Endothelial cell (in vitro differentiated cells): ENCODE measurements around the gene SUCLG1. TPM values are rescaled to one million over a fixed set of nuclear protein-coding genes. Genes with fewer than 3 reads are reported as not detected.
"Not testable (repeated sequence)": the region's sequence is repeated elsewhere in the genome, so short reads cannot be mapped to it uniquely, and the experiment has no call there.

ENCODE experiments used
- DNase-seq: peaks from one replicate; pipeline ENCODE4 v3.0.0; 2021; ENCODE audit warnings: low spot score
- H3K27ac Mint-ChIP-seq: one replicate; pipeline ENCODE4 v1.8.0; 2021; ENCODE audit warnings: mixed read lengths, inconsistent platforms; ENCODE audit not compliant: unreplicated experiment
- H3K27me3 Mint-ChIP-seq: one replicate; pipeline ENCODE4 v1.8.0; 2021; ENCODE audit warnings: mild to moderate bottlenecking, moderate library complexity, mixed read lengths, inconsistent platforms; ENCODE audit not compliant: unreplicated experiment
- H3K36me3 Mint-ChIP-seq: one replicate; pipeline ENCODE4 v1.8.0; 2021; ENCODE audit warnings: mild to moderate bottlenecking, low read depth, mixed read lengths, inconsistent platforms; ENCODE audit not compliant: unreplicated experiment
- H3K4me1 Mint-ChIP-seq: one replicate; pipeline ENCODE4 v1.8.0; 2021; ENCODE audit warnings: mild to moderate bottlenecking, mixed read lengths, inconsistent platforms; ENCODE audit not compliant: unreplicated experiment
- H3K4me3 Mint-ChIP-seq: one replicate; pipeline ENCODE4 v1.8.0; 2021; ENCODE audit warnings: mild to moderate bottlenecking, mixed read lengths, inconsistent platforms; ENCODE audit not compliant: unreplicated experiment
- H3K9me3 Mint-ChIP-seq: one replicate; pipeline ENCODE4 v1.8.0; 2021; ENCODE audit warnings: mixed read lengths, inconsistent platforms; ENCODE audit not compliant: unreplicated experiment
- CTCF ChIP-seq: fragments of 200-600 bp; sonication (generic); IDR thresholded peaks from one replicate; pipeline ENCODE4 v1.5.0; 2021; ENCODE audit warnings: antibody characterized with exemption; ENCODE audit not compliant: unreplicated experiment
- total RNA-seq: library from RNA; stranded (reverse); fragmentation: NEBNext Ultra II Directional; extraction: Animal tissue kit (Norgen Biotek cat#: 25700); gene quantifications from one replicate; pipeline ENCODE4 v1.2.1, GENCODE V29; 2021; ENCODE audit not compliant: unreplicated experiment

Gene SUCLG1
- total RNA-seq, 1 donor from 2014 or later: 63.2 TPM

- H3K4me1 Mint-ChIP-seq: peaks cover 3% of the 10 kb centered on the region
- no peak overlapping the region for H3K27ac Mint-ChIP-seq
- H3K4me3 Mint-ChIP-seq: no peak overlapping the region
- H3K27me3 Mint-ChIP-seq: no peaks in the 10 kb centered on the region
- H3K36me3 Mint-ChIP-seq: peaks cover 6% of the 10 kb centered on the region
- no peak for DNase-seq
- peaks cover 11% of the 10 kb centered on the region for H3K9me3 Mint-ChIP-seq
- no peak for TF ChIP-seq CTCF
Observed at GRCh38 chr2:84481702-84482101, 22.6 kb upstream of the SUCLG1 start.

DNA sequence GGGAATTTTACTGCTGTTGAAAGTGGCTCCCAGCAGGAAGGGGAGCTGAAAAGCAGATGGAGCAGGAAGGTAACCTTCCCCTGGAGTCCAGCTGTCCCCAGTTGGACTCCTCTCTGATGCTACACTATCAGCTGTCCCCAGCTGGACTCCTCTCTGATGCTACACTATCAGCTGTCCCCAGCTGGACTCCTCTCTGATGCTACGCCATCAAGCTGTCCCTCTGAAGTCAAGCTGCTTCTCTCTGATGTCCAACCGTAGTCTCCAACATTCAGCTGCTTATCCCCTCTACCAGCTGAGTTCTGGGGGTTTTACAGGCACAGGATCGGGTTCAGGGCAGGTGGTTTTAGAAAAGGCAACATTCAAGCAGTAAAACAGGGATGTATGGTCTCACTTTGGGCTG is 19.8 kb upstream of the SUCLG1 start:
- DNase-seq: no peak
- Mint-ChIP-seq H3K36me3 (peaks cover 6% of the 10 kb centered on the region), H3K4me1 (peaks cover 3% of the 10 kb centered on the region), H3K9me3 (peaks cover 13% of the 10 kb centered on the region), H3K27me3 (peaks cover 1% of the 10 kb centered on the region), H3K27ac (no peak overlapping the region), H3K4me3 (no peak overlapping the region)
- no peak for TF ChIP-seq CTCF

GRCh38 chr2:84477886-84478285 is 18.8 kb upstream of the SUCLG1 start:
- Mint-ChIP-seq H3K9me3 (peaks cover 13% of the 10 kb centered on the region), H3K4me1 (peaks cover 3% of the 10 kb centered on the region), H3K36me3 (peaks cover 6% of the 10 kb centered on the region), H3K4me3 (no peak overlapping the region), H3K27ac (no peak overlapping the region), H3K27me3 (peaks cover 1% of the 10 kb centered on the region)
- DNase-seq: no peak
- TF ChIP-seq CTCF: no peak

- Mint-ChIP-seq H3K9me3 (peaks cover 23% of the 10 kb centered on the region), H3K27me3 (peaks cover 6% of the 10 kb centered on the region), H3K4me3 (no peak overlapping the region), H3K36me3 (peaks cover 18% of the 10 kb centered on the region), H3K27ac (no peak overlapping the region), H3K4me1 (no peaks in the 10 kb centered on the region)
- DNase-seq: no peak
- TF ChIP-seq CTCF: no peak
Observed at GRCh38 chr2:84474176-84474575, 15.1 kb upstream of the SUCLG1 start.

GRCh38 chr2:84472856-84473565 is 13.9 kb upstream of the SUCLG1 start:
- Mint-ChIP-seq H3K36me3 (peaks cover 18% of the 10 kb centered on the region), H3K27ac (no peak overlapping the region), H3K4me3 (no peak overlapping the region), H3K9me3 (peaks cover 22% of the 10 kb centered on the region), H3K4me1 (no peaks in the 10 kb centered on the region), H3K27me3 (peaks cover 6% of the 10 kb centered on the region)
- DNase-seq: no peak
- TF ChIP-seq CTCF: no peak

- not testable (repeated sequence) for H3K27me3 Mint-ChIP-seq, H3K4me3 Mint-ChIP-seq, H3K4me1 Mint-ChIP-seq, DNase-seq, H3K27ac Mint-ChIP-seq
- H3K36me3 Mint-ChIP-seq: peaks cover 13% of the 10 kb centered on the region
- H3K9me3 Mint-ChIP-seq: peaks cover 17% of the 10 kb centered on the region
Observed at GRCh38 chr2:84472423-84472822, 13.3 kb upstream of the SUCLG1 start.
